ENCODE measurements around the gene ACP6.

DNA sequence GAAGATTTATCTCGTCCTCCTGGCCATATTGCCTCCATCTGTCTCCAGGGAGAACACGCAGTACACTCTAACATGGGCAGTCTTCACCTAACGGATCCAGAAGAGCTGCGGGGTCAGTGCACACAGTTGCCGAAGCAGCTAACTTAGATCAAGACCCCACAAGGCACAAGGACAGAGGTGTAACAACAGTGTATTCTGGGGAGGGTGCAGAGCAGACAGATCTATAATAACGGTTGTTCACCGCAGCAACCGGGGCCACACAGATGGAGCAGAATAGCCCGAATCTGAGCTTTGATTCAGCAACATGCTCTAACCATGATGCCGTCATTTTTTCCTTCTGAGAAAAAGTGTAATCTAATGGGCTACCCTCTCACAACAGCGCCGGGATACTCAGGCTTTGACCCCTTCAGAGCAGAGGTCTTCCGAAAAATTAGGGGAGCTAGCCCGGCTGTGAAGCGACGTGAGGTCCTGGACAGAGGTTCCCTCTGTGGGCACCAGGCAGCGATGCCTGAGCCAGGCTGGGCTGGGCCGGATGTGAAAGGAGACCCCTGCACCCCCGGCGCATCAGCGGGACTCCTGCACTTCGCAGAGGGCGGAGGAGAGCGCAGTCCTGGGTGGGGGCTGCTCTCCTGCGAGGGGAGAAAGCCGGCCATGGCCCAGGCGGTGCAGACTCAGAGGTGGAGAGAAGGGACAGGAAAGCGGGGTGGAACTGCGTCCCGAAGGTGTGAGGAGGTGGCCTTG is 71.5 kb downstream of the ACP6 start:
- TF ChIP-seq POLR2A (IDR thresholded peaks at IDR 0.05): no peak
- TF ChIP-seq, protein P1, sequence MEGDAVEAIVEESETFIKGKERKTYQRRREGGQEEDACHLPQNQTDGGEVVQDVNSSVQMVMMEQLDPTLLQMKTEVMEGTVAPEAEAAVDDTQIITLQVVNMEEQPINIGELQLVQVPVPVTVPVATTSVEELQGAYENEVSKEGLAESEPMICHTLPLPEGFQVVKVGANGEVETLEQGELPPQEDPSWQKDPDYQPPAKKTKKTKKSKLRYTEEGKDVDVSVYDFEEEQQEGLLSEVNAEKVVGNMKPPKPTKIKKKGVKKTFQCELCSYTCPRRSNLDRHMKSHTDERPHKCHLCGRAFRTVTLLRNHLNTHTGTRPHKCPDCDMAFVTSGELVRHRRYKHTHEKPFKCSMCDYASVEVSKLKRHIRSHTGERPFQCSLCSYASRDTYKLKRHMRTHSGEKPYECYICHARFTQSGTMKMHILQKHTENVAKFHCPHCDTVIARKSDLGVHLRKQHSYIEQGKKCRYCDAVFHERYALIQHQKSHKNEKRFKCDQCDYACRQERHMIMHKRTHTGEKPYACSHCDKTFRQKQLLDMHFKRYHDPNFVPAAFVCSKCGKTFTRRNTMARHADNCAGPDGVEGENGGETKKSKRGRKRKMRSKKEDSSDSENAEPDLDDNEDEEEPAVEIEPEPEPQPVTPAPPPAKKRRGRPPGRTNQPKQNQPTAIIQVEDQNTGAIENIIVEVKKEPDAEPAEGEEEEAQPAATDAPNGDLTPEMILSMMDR (IDR thresholded peaks at IDR 0.05): no peak
- no peak for TF ChIP-seq EP300 (IDR thresholded peaks at IDR 0.05)
- no peak for TF ChIP-seq POLR2AphosphoS5 (IDR thresholded peaks at IDR 0.05)
